HUDEP-2 (cell line): ENCODE results near the gene MAGEA3.
"Not testable (repeated sequence)": the region's sequence is repeated elsewhere in the genome, so short reads cannot be mapped to it uniquely, and the experiment has no call there.

Source experiments
- DNase-seq, 76 experiments: peaks; one replicate each; lab custom pipeline; 2025; ENCODE audit not compliant: unreplicated experiment in 76 of 76; lab: John Stamatoyannopoulos, UW

MAGEA3 gene

GRCh38 chrX:152697952-152698931 lies at the start of gene MAGEA3:
MAGEA3 (plus strand) TSS chrX:152698794; CDS start chrX:152700833, 2,039 bp downstream.
- DNase-seq = not testable (repeated sequence)

- no peak for DNase-seq
These were observed 46.5 kb upstream of the MAGEA3 start for GRCh38 chrX:152652060-152652459.

- no peak for DNase-seq
These were observed 46.1 kb upstream of the MAGEA3 start for GRCh38 chrX:152652467-152652866.

- DNase-seq = no peak
These were observed 42.5 kb upstream of the MAGEA3 start for GRCh38 chrX:152656087-152656486.

- no peak for DNase-seq
These were observed 41.7 kb upstream of the MAGEA3 start for GRCh38 chrX:152656890-152657289.

GRCh38 chrX:152658302-152658701 lies 40.3 kb upstream of the MAGEA3 start:
- no peak for DNase-seq

- no peak for DNase-seq
These were observed 35.5 kb upstream of the MAGEA3 start for GRCh38 chrX:152663086-152663485.

- DNase-seq = no peak
These were observed 24.5 kb upstream of the MAGEA3 start for GRCh38 chrX:152674135-152674534.

GRCh38 chrX:152674652-152675051 lies 23.9 kb upstream of the MAGEA3 start:
- DNase-seq = not testable (repeated sequence)

GRCh38 chrX:152681012-152681411 lies 17.6 kb upstream of the MAGEA3 start:
- DNase-seq = not testable (repeated sequence)

GRCh38 chrX:152700390-152700789 lies 1.8 kb downstream of the MAGEA3 start:
- not testable (repeated sequence) for DNase-seq

GRCh38 chrX:152706500-152706899 lies 7.9 kb downstream of the MAGEA3 start:
- DNase-seq = not testable (repeated sequence)

GRCh38 chrX:152709173-152709572 lies 10.6 kb downstream of the MAGEA3 start, which contains the start of gene CSAG2:
CSAG2 (minus strand) TSS chrX:152709273; CDS start chrX:152709112, 161 bp downstream.
- not testable (repeated sequence) for DNase-seq

- DNase-seq = not testable (repeated sequence)
These were observed 14.6 kb downstream of the MAGEA3 start for GRCh38 chrX:152713195-152713594.

GRCh38 chrX:152713815-152714787 lies 15.5 kb downstream of the MAGEA3 start, which contains the start of gene MAGEA2B:
MAGEA2B (plus strand) TSS chrX:152714628; CDS start chrX:152717107, 2,479 bp downstream.
- not testable (repeated sequence) for DNase-seq

- no peak for DNase-seq
These were observed 26.8 kb downstream of the MAGEA3 start for GRCh38 chrX:152725409-152725808.

GRCh38 chrX:152733261-152733975 lies 34.8 kb downstream of the MAGEA3 start, which contains the start of the genes CSAG1 and MAGEA12:
CSAG1 (minus strand) TSS chrX:152733721; CDS start chrX:152732460, 1,261 bp downstream.
MAGEA12 (plus strand) TSS chrX:152733757; CDS start chrX:152736162, 2,405 bp downstream.
- DNase-seq = no peak

- DNase-seq = not testable (repeated sequence)
These were observed 35.7 kb downstream of the MAGEA3 start for GRCh38 chrX:152734143-152734858.

- DNase-seq = no peak
These were observed 36.5 kb downstream of the MAGEA3 start for GRCh38 chrX:152735101-152735500.
